ENCODE measurements around the gene RNASEH2C. TPM values are rescaled to one million over a fixed set of nuclear protein-coding genes. Genes with fewer than 3 reads are reported as not detected.
"Not testable (repeated sequence)": the region's sequence is repeated elsewhere in the genome, so short reads cannot be mapped to it uniquely, and the experiment has no call there.

RNASEH2C gene
- total RNA-seq, 1 donor from 2014 or later, result 54.2 TPM

- H3K4me1 Mint-ChIP-seq (ENCODE audit: unreplicated experiment), result peaks cover 15% of the 10 kb centered on the region
- peak overlapping the region; percentile 100 for H3K27ac Mint-ChIP-seq (ENCODE audit: unreplicated experiment)
- no peaks in the 10 kb centered on the region for H3K9me3 Mint-ChIP-seq (ENCODE audit: unreplicated experiment)
- no peaks in the 10 kb centered on the region for H3K27me3 Mint-ChIP-seq (ENCODE audit: unreplicated experiment)
- peaks cover 27% of the 10 kb centered on the region for H3K36me3 Mint-ChIP-seq (ENCODE audit: unreplicated experiment)
- peak overlapping the region; percentile 92 for H3K4me3 Mint-ChIP-seq (ENCODE audit: unreplicated experiment)
- no peak for DNase-seq (ENCODE audit: extremely low spot score, unreplicated experiment)
- TF ChIP-seq CTCF (IDR thresholded peaks at IDR 0.05), result no peak
Observed at GRCh38 chr11:65712633-65713076, 7.9 kb downstream of the RNASEH2C start.

GRCh38 chr11:65711785-65712632 is 8.6 kb downstream of the RNASEH2C start, which contains the start of gene KAT5:
KAT5 (plus strand) TSS chr11:65712252; CDS start chr11:65712268, 16 bp downstream.
- peak; percentile 95 for TF ChIP-seq CTCF (IDR thresholded peaks at IDR 0.05)
- Mint-ChIP-seq H3K9me3 (ENCODE audit: unreplicated experiment) (no peaks in the 10 kb centered on the region), H3K27me3 (ENCODE audit: unreplicated experiment) (no peaks in the 10 kb centered on the region), H3K4me3 (ENCODE audit: unreplicated experiment) (peak within 1 kb of the TSS; percentile 92), H3K36me3 (ENCODE audit: unreplicated experiment) (peaks cover 20% of the 10 kb centered on the region), H3K4me1 (ENCODE audit: unreplicated experiment) (peaks cover 15% of the 10 kb centered on the region), H3K27ac (ENCODE audit: unreplicated experiment) (peak within 1 kb of the TSS; percentile 100)
- DNase-seq (ENCODE audit: extremely low spot score, unreplicated experiment), result peak; percentile 99

- no peak for TF ChIP-seq CTCF (IDR thresholded peaks at IDR 0.05)
- Mint-ChIP-seq H3K36me3 (ENCODE audit: unreplicated experiment) (peaks cover 15% of the 10 kb centered on the region), H3K27ac (ENCODE audit: unreplicated experiment) (no peak overlapping the region), H3K4me3 (ENCODE audit: unreplicated experiment) (no peak overlapping the region), H3K4me1 (ENCODE audit: unreplicated experiment) (peaks cover 18% of the 10 kb centered on the region), H3K27me3 (ENCODE audit: unreplicated experiment) (peaks cover 6% of the 10 kb centered on the region), H3K9me3 (ENCODE audit: unreplicated experiment) (no peaks in the 10 kb centered on the region)
- DNase-seq (ENCODE audit: extremely low spot score, unreplicated experiment), result no peak
Observed at GRCh38 chr11:65710421-65710820, 10.2 kb downstream of the RNASEH2C start.

- Mint-ChIP-seq H3K27me3 (ENCODE audit: unreplicated experiment) (peaks cover 7% of the 10 kb centered on the region), H3K36me3 (ENCODE audit: unreplicated experiment) (peaks cover 9% of the 10 kb centered on the region), H3K27ac (ENCODE audit: unreplicated experiment) (no peak overlapping the region), H3K9me3 (ENCODE audit: unreplicated experiment) (no peaks in the 10 kb centered on the region), H3K4me1 (ENCODE audit: unreplicated experiment) (peaks cover 18% of the 10 kb centered on the region), H3K4me3 (ENCODE audit: unreplicated experiment) (no peak overlapping the region)
- no peak for DNase-seq (ENCODE audit: extremely low spot score, unreplicated experiment)
- TF ChIP-seq CTCF (IDR thresholded peaks at IDR 0.05), result no peak
Observed at GRCh38 chr11:65709661-65710060, 10.9 kb downstream of the RNASEH2C start.

- DNase-seq (ENCODE audit: extremely low spot score, unreplicated experiment), result no peak
- H3K27ac Mint-ChIP-seq (ENCODE audit: unreplicated experiment), result no peak overlapping the region
- no peak overlapping the region for H3K4me3 Mint-ChIP-seq (ENCODE audit: unreplicated experiment)
- H3K27me3 Mint-ChIP-seq (ENCODE audit: unreplicated experiment), result peaks cover 14% of the 10 kb centered on the region
- peaks cover under 1% of the 10 kb centered on the region for H3K36me3 Mint-ChIP-seq (ENCODE audit: unreplicated experiment)
- H3K4me1 Mint-ChIP-seq (ENCODE audit: unreplicated experiment), result peaks cover 14% of the 10 kb centered on the region
- no peaks in the 10 kb centered on the region for H3K9me3 Mint-ChIP-seq (ENCODE audit: unreplicated experiment)
- no peak for TF ChIP-seq CTCF (IDR thresholded peaks at IDR 0.05)
Observed at GRCh38 chr11:65708451-65708850, 12.1 kb downstream of the RNASEH2C start.

- H3K4me1 Mint-ChIP-seq (ENCODE audit: unreplicated experiment), result not testable (repeated sequence)
Observed at GRCh38 chr11:65707002-65707401, 13.6 kb downstream of the RNASEH2C start.

More at GRCh38 chr11:65707002-65707401, 13.6 kb downstream of the RNASEH2C start:
- H3K27ac Mint-ChIP-seq (ENCODE audit: unreplicated experiment); H3K4me3 Mint-ChIP-seq (ENCODE audit: unreplicated experiment); DNase-seq (ENCODE audit: extremely low spot score, unreplicated experiment); H3K36me3 Mint-ChIP-seq (ENCODE audit: unreplicated experiment); H3K9me3 Mint-ChIP-seq (ENCODE audit: unreplicated experiment): not testable (repeated sequence)
- peaks cover 27% of the 10 kb centered on the region for H3K27me3 Mint-ChIP-seq (ENCODE audit: unreplicated experiment)
